Loucy (cell line): ENCODE results near the gene SGSM2.

Source experiments
- H2AFZ ChIP-seq: fragments of 200-600 bp; sonication (generic); 2 replicates; pipeline ENCODE4 v1.6.0; 2016; ENCODE audit warnings: antibody characterized with exemption, mild to moderate bottlenecking, low read length, moderate library complexity
- H3F3A ChIP-seq: fragments of 200-600 bp; 2 replicates; pipeline ENCODE4 v1.6.0; 2016; ENCODE audit warnings: antibody characterized with exemption, low read depth, mild to moderate bottlenecking
- H3K27me3 ChIP-seq: fragments of 200-600 bp; sonication (generic); 2 replicates; pipeline ENCODE4 v1.6.1; 2014; ENCODE audit warnings: low read length, mild to moderate bottlenecking; ENCODE audit not compliant: insufficient read depth, poor library complexity, severe bottlenecking
- H3K36me3 ChIP-seq: fragments of 200-600 bp; sonication (generic); 2 replicates; pipeline ENCODE4 v1.6.1; 2016; ENCODE audit warnings: low read length; ENCODE audit not compliant: insufficient read depth
- H3K4me1 ChIP-seq: fragments of 200-600 bp; sonication (generic); 2 replicates; pipeline ENCODE4 v1.5.1; 2014; ENCODE audit warnings: low read length, mild to moderate bottlenecking; ENCODE audit not compliant: insufficient read depth, poor library complexity, severe bottlenecking
- H3K4me2 ChIP-seq: fragments of 200-600 bp; sonication (generic); 2 replicates; pipeline ENCODE4 v1.6.0; 2014; ENCODE audit warnings: antibody characterized with exemption, low read length, low read depth, mild to moderate bottlenecking; ENCODE audit not compliant: poor library complexity, severe bottlenecking
- H3K4me3 ChIP-seq: fragments of 200-600 bp; sonication (generic); 2 replicates; pipeline ENCODE4 v1.5.1; 2014; ENCODE audit warnings: low read length, mild to moderate bottlenecking, mixed read lengths; ENCODE audit not compliant: poor library complexity, severe bottlenecking
- H3K79me2 ChIP-seq: fragments of 200-600 bp; sonication (generic); 2 replicates; pipeline ENCODE4 v1.6.1; 2014; ENCODE audit warnings: low read length; ENCODE audit not compliant: insufficient read depth
- H3K9ac ChIP-seq: fragments of 200-600 bp; sonication (generic); 2 replicates; pipeline ENCODE4 v1.6.0; 2014; ENCODE audit warnings: mild to moderate bottlenecking, low read depth, low read length, moderate library complexity; ENCODE audit not compliant: poor library complexity, severe bottlenecking
- H3K9me2 ChIP-seq: fragments of 200-600 bp; sonication (generic); replicated peaks from 2 replicates; pipeline ENCODE4 v1.6.1; 2016; ENCODE audit warnings: low read depth, low read length, mixed read lengths
- H3K9me3 ChIP-seq: fragments of 200-600 bp; sonication (generic); 2 replicates; pipeline ENCODE4 v1.6.1; 2014; ENCODE audit warnings: mild to moderate bottlenecking, antibody characterized with exemption, low read length, low read depth; ENCODE audit not compliant: insufficient read depth
- H4K20me1 ChIP-seq: fragments of 200-600 bp; sonication (generic); 2 replicates; pipeline ENCODE4 v1.6.0; 2014; ENCODE audit warnings: antibody characterized with exemption, low read length, mild to moderate bottlenecking; ENCODE audit not compliant: insufficient read depth, poor library complexity, severe bottlenecking
- CTCF ChIP-seq: fragments of 200-600 bp; sonication (generic); conservative IDR thresholded peaks from 2 replicates; pipeline ENCODE4 v1.5.1; 2014; ENCODE audit warnings: mild to moderate bottlenecking, antibody characterized with exemption, low read length
- EZH2phosphoT487 ChIP-seq: fragments of 200-600 bp; IDR thresholded peaks from 2 replicates; pipeline ENCODE4 v1.6.1; 2018; ENCODE audit warnings: antibody characterized with exemption, mild to moderate bottlenecking, moderate library complexity, borderline replicate concordance

Gene SGSM2

DNA sequence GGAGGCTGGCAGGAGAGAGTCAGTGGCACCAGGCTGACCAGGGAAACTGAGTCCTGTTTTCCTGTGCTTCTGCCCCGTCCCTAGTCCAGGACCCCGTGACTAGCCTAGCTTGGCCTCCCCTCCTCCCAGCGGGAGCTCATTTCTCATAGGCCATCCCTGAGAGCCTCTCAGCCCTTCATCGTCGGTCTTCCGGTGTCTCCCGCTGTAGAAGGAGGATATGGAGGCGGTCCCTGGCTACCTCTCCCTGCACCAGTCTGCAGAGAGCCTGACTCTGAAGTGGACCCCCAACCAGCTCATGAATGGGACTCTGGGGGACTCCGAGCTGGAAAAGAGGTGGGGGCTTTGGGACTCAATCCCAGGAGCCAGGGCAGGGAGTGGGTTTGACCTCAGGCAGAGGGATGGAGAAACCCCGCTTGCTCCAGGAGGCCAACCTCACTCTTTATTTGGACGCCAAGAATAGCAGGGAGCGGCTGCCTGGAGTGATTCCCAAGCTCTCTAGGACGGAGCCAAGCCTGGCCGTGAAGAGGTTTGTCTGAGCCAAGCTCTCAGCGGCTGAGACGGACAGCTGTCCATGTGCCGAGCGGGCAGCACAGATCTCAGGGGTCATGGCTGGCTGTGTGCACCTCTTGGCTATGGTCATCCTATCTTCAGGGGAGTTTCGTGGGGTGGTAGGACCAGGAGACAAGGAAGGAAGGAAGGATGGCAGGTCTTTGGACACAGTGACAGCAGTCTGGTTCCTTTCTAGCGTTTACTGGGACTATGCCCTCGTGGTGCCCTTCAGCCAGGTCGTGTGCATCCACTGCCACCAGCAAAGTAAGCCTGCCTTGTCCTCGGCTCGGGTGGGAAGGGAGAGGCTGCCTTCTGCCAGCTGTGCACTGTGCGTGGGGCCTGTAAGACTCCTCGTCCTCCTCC lies 26.8 kb downstream of the SGSM2 start:
- peaks cover 6% of the 10 kb centered on the region; the same call in 1 of the 2 replicates for H3K36me3 ChIP-seq
- TF ChIP-seq EZH2phosphoT487: no peak
- no peak for TF ChIP-seq CTCF

DNA sequence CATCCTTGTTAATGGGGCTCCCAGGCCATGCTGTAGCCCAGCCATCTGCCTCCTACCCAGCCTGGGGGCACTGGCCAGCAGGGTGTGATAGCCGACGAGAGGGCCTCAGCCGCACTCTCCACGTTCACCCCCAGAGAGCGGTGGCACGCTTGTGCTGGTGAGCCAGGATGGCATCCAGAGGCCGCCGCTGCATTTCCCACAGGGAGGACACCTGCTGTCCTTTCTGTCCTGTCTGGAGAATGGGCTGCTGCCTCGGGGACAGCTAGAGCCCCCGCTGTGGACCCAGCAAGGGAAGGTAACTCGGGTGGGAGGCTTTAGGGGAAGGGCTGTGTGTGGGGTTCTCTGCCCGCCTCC lies 27.4 kb downstream of the SGSM2 start:
- no peaks in the 10 kb centered on the region for H3K79me2 ChIP-seq
- no peaks in the 10 kb centered on the region for H3K27me3 ChIP-seq
- no peak overlapping the region for H3K9ac ChIP-seq
- H3K4me1 ChIP-seq: peaks cover 6% of the 10 kb centered on the region
- H3F3A ChIP-seq: no peaks in the 10 kb centered on the region
- H3K9me3 ChIP-seq: no peaks in the 10 kb centered on the region
- peaks cover 6% of the 10 kb centered on the region; the same call in 1 of the 2 replicates for H3K36me3 ChIP-seq
- no peak overlapping the region for H3K4me2 ChIP-seq
- no peak for TF ChIP-seq CTCF
- H3K9me2 ChIP-seq: no peaks in the 10 kb centered on the region
- no peaks in the 10 kb centered on the region for H4K20me1 ChIP-seq
- H3K4me3 ChIP-seq: no peak overlapping the region
- no peak overlapping the region for H2AFZ ChIP-seq

More for the DNA sequence above, 26.8 kb downstream of the SGSM2 start:
- no peak overlapping the region for H2AFZ ChIP-seq
- H3K27me3 ChIP-seq: no peaks in the 10 kb centered on the region
- H3K4me2 ChIP-seq: no peak overlapping the region
- H3K4me1 ChIP-seq: peaks cover 5% of the 10 kb centered on the region
- H3K9me2 ChIP-seq: no peaks in the 10 kb centered on the region
- H3K4me3 ChIP-seq: no peak overlapping the region
- no peaks in the 10 kb centered on the region for H3K9me3 ChIP-seq
- no peaks in the 10 kb centered on the region for H3K79me2 ChIP-seq
- no peaks in the 10 kb centered on the region for H4K20me1 ChIP-seq
- no peaks in the 10 kb centered on the region for H3F3A ChIP-seq
- H3K9ac ChIP-seq: no peak overlapping the region

DNA sequence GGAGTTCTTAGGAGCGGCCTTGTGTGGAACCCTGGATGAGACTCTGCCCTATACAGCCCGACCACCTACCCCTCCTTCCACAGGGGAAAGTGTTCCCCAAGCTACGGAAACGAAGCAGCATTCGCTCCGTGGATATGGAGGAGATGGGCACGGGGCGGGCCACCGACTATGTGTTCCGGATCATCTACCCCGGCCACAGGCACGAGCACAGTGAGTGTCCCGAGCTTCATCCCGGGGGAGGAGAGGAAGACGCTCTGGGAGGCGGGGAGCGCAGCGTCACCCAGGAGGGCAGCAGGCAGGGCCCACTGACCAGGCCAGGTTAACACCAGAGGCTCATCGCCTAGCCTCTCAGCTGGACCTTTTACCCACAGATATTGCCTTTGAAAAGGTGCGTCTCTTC lies 27.8 kb downstream of the SGSM2 start:
- H3K4me2 ChIP-seq: no peak overlapping the region

More for the DNA sequence above, 27.8 kb downstream of the SGSM2 start:
- peaks cover 6% of the 10 kb centered on the region for H3K4me1 ChIP-seq
- no peaks in the 10 kb centered on the region for H3K79me2 ChIP-seq
- no peak overlapping the region for H2AFZ ChIP-seq
- H3K27me3 ChIP-seq: no peaks in the 10 kb centered on the region
- no peaks in the 10 kb centered on the region for H3K9me2 ChIP-seq
- H3K9ac ChIP-seq: no peak overlapping the region
- H3K36me3 ChIP-seq: peaks cover 6% of the 10 kb centered on the region; the same call in 1 of the 2 replicates
- no peaks in the 10 kb centered on the region for H3K9me3 ChIP-seq
- H4K20me1 ChIP-seq: no peaks in the 10 kb centered on the region
- no peak for TF ChIP-seq CTCF
- no peak for TF ChIP-seq EZH2phosphoT487
- H3K4me3 ChIP-seq: no peak overlapping the region
- no peaks in the 10 kb centered on the region for H3F3A ChIP-seq
